Neural cell (in vitro differentiated cells): Measurements from ENCODE around the gene MSI2. TPM values are rescaled to one million over a fixed set of nuclear protein-coding genes. Genes with fewer than 3 reads are reported as not detected.

Experiments
- H2AFZ ChIP-seq: fragments of 200-600, 300-800 bp; sonication (generic), shearing (Covaris generic); 2 replicates; pipeline ENCODE4 v1.6.0; 2014; ENCODE audit warnings: low read depth, mild to moderate bottlenecking, antibody characterized with exemption, low read length, moderate library complexity
- H3F3A ChIP-seq: fragments of 200-600 bp; shearing (Covaris generic); 2 replicates; pipeline ENCODE4 v1.6.1; 2016; ENCODE audit warnings: mild to moderate bottlenecking, moderate library complexity, mixed read lengths, antibody characterized with exemption, low read length; ENCODE audit not compliant: insufficient read depth, poor library complexity, severe bottlenecking
- H3K27ac ChIP-seq: fragments of 200-600, 300-800 bp; sonication (generic), shearing (Covaris generic); 2 replicates; pipeline ENCODE4 v1.5.1; 2014; ENCODE audit warnings: mild to moderate bottlenecking, low read length, moderate library complexity
- H3K27me3 ChIP-seq: fragments of 300-800, 200-600 bp; sonication (generic), shearing (Covaris generic); 2 replicates; pipeline ENCODE4 v1.6.0; 2014; ENCODE audit warnings: mild to moderate bottlenecking, low read depth, low read length, moderate library complexity; ENCODE audit not compliant: insufficient read depth
- H3K36me3 ChIP-seq: fragments of 300-800, 200-600 bp; sonication (generic), shearing (Covaris generic); 2 replicates; pipeline ENCODE4 v1.5.1; 2014; ENCODE audit warnings: mild to moderate bottlenecking, antibody characterized with exemption, low read length, moderate library complexity; ENCODE audit not compliant: insufficient read depth
- H3K4me2 ChIP-seq: fragments of 300-800, 200-600 bp; sonication (generic), shearing (Covaris generic); 2 replicates; pipeline ENCODE4 v1.6.0; 2014; ENCODE audit warnings: mild to moderate bottlenecking, low read length
- H3K4me3 ChIP-seq: fragments of 300-800, 200-600 bp; sonication (generic), shearing (Covaris generic); 2 replicates; pipeline ENCODE4 v1.5.1; 2014; ENCODE audit warnings: mild to moderate bottlenecking, low read length, moderate library complexity
- H3K79me2 ChIP-seq: fragments of 200-600 bp; shearing (Covaris generic); replicated peaks from 2 replicates; pipeline ENCODE4 v1.6.0; 2014; ENCODE audit warnings: mild to moderate bottlenecking, low read length, moderate library complexity; ENCODE audit not compliant: insufficient read depth
- H3K9ac ChIP-seq: fragments of 300-800, 200-600 bp; sonication (generic), shearing (Covaris generic); 2 replicates; pipeline ENCODE4 v1.6.1; 2016; ENCODE audit warnings: mild to moderate bottlenecking, low read length, mixed read lengths
- H3K9me2 ChIP-seq: fragments of 200-600 bp; shearing (Covaris generic); 2 replicates; pipeline ENCODE4 v1.6.1; 2016; ENCODE audit warnings: mild to moderate bottlenecking, low read length, mixed read lengths; ENCODE audit not compliant: insufficient read depth
- H3K9me3 ChIP-seq: fragments of 200-600, 300-800 bp; sonication (generic), shearing (Covaris generic); 2 replicates; pipeline ENCODE4 v1.6.1; 2016; ENCODE audit warnings: mild to moderate bottlenecking, mixed run types, low read length, moderate library complexity, mixed read lengths
- H4K20me1 ChIP-seq: fragments of 200-600 bp; shearing (Covaris generic); 2 replicates; pipeline ENCODE4 v1.6.1; 2016; ENCODE audit warnings: mild to moderate bottlenecking, mixed run types; ENCODE audit not compliant: insufficient read depth
- CTCF ChIP-seq: fragments of 450-650 bp; IDR thresholded peaks from 2 replicates; pipeline ENCODE4 v1.5.1; 2014; ENCODE audit warnings: antibody characterized with exemption, mild to moderate bottlenecking, moderate library complexity; ENCODE audit not compliant: poor library complexity, severe bottlenecking
- EP300 ChIP-seq: fragments of 450-650 bp; conservative IDR thresholded peaks from 2 replicates; pipeline ENCODE4 v1.6.1; 2014; ENCODE audit warnings: antibody characterized with exemption, mild to moderate bottlenecking, moderate library complexity; ENCODE audit not compliant: poor library complexity, severe bottlenecking
- MXI1 ChIP-seq: fragments of 450-650 bp; conservative IDR thresholded peaks from 2 replicates; pipeline ENCODE4 v1.6.1; 2014; ENCODE audit warnings: antibody characterized with exemption, mild to moderate bottlenecking; ENCODE audit not compliant: poor library complexity, severe bottlenecking
- RAD21 ChIP-seq: fragments of 450-650 bp; conservative IDR thresholded peaks from 2 replicates; pipeline ENCODE4 v1.6.1; 2014; ENCODE audit warnings: antibody characterized with exemption, mild to moderate bottlenecking, moderate library complexity
- REST ChIP-seq: IDR thresholded peaks from 2 replicates; pipeline ENCODE4 v1.6.1; 2012; ENCODE audit warnings: borderline replicate concordance
- SMC3 ChIP-seq: fragments of 450-650 bp; conservative IDR thresholded peaks from 2 replicates; pipeline ENCODE4 v1.6.1; 2014; ENCODE audit warnings: antibody characterized with exemption, mild to moderate bottlenecking, moderate library complexity; ENCODE audit not compliant: poor library complexity
- TAF1 ChIP-seq: IDR thresholded peaks from 2 replicates; pipeline ENCODE4 v1.6.1; 2012; ENCODE audit warnings: low read depth
- polyA plus RNA-seq: library from polyadenylated mRNA; depleted of rRNA; stranded (reverse); fragments of >200 nt; gene quantifications from 2 replicates; pipeline ENCODE4 v1.2.3, GENCODE V29; 2014

MSI2 gene
- polyA plus RNA-seq, 1 donor from 2014 or later: 61.4 TPM

GRCh38 chr17:57550668-57551315 lies 294.5 kb downstream of the MSI2 start:
- peaks cover 32% of the 10 kb centered on the region for H3K79me2 ChIP-seq
- H3K9me2 ChIP-seq: no peaks in the 10 kb centered on the region
- H3K9me3 ChIP-seq: no peaks in the 10 kb centered on the region
- no peak overlapping the region for H3K4me2 ChIP-seq
- H3K36me3 ChIP-seq: no peaks in the 10 kb centered on the region
- H3K9ac ChIP-seq: no peak overlapping the region
- H3K4me3 ChIP-seq: peak overlapping the region; percentile 22
- no peaks in the 10 kb centered on the region for H4K20me1 ChIP-seq
- TF ChIP-seq MXI1: no peak
- H3K27me3 ChIP-seq: no peaks in the 10 kb centered on the region
- peaks cover 9% of the 10 kb centered on the region for H3F3A ChIP-seq
- H3K27ac ChIP-seq: no peak overlapping the region
- no peak overlapping the region for H2AFZ ChIP-seq

DNA sequence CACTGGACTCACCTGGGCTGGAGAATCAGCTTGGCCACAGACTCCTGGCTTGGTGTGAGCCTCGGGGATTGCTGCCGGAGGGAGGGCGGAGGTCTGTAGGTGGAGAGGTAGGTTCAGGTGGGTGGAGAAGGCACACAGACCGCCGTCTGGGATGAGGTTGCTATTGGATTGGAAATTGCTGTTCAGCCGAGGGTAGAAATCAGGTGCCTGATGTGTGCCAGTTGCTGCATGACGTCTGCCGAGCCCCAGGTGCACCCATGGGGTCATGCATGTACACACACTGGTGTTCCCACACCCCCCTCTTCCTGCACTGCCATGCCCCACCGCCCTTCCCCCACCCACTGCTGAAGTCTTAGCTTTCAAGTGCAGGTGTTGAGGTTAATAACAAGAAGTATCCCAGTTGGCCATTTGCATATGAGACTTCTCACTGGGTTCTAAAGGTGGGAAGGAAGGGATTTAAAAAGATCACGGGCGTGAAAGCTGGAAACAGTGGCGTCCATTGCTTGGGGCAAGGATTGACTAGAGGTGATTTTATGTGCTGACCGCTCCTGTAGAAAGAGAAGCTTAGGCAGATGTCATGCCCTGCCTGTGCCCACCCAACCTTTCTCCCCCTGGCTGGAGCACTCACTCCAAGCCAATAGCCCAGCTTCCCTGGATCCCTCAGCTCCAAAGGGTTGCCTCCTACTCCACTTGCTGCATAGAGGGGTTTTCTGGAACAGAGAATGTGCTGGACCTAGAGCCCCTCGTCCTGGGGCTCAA lies 295.2 kb downstream of the MSI2 start:
- Histone ChIP-seq H3K79me2 (peaks cover 39% of the 10 kb centered on the region), H4K20me1 (no peaks in the 10 kb centered on the region), H2AFZ (no peak overlapping the region), H3K4me2 (no peak overlapping the region), H3K4me3 (no peak overlapping the region), H3K27me3 (no peaks in the 10 kb centered on the region), H3K9ac (no peak overlapping the region), H3K9me2 (no peaks in the 10 kb centered on the region), H3K27ac (no peak overlapping the region), H3F3A (peaks cover 9% of the 10 kb centered on the region), H3K9me3 (no peaks in the 10 kb centered on the region), H3K36me3 (no peaks in the 10 kb centered on the region)
- TF ChIP-seq EP300: no peak
- no peak for TF ChIP-seq TAF1
- TF ChIP-seq REST: no peak
- no peak for TF ChIP-seq CTCF
- no peak for TF ChIP-seq SMC3
- no peak for TF ChIP-seq MXI1

DNA sequence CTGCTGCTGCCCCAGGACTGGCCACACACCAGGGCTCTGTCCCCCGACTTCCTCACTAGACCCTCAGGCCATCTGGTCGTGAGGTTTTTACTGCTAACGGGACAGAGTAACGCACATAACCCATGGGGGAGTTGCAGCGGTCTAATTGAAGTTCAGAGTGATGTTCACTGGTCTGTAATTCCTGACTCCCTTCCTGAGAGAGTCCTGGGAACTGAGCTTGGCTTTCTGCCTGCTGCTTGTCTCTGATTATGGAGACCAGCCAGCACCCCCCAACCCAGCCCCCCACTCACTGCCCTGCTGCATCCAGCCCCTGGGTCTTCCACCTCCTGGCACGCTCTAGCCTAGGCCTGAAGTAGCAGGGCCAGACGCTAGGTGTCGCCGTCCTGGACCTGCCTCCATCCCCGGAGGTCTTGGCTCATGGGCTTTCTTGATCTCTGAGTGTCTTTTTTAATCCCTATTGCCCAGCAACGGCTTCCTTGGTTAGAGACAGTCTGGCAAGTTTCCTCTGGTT lies 295.8 kb downstream of the MSI2 start:
- H3K4me3 ChIP-seq: no peak overlapping the region
- H3F3A ChIP-seq: peaks cover 4% of the 10 kb centered on the region
- no peak overlapping the region for H3K9ac ChIP-seq
- TF ChIP-seq CTCF: peak; percentile 31
- no peak for TF ChIP-seq RAD21
- no peak overlapping the region for H3K27ac ChIP-seq
- H3K4me2 ChIP-seq: no peak overlapping the region
- H4K20me1 ChIP-seq: no peaks in the 10 kb centered on the region
- H3K9me3 ChIP-seq: no peaks in the 10 kb centered on the region
- H2AFZ ChIP-seq: no peak overlapping the region
- no peaks in the 10 kb centered on the region for H3K36me3 ChIP-seq
- peaks cover 45% of the 10 kb centered on the region for H3K79me2 ChIP-seq
- H3K27me3 ChIP-seq: no peaks in the 10 kb centered on the region
- H3K9me2 ChIP-seq: no peaks in the 10 kb centered on the region
